WTC11 (cell line): ENCODE results near the gene SHANK1. TPM values are rescaled to one million over a fixed set of nuclear protein-coding genes. Genes with fewer than 3 reads are reported as not detected.

Experiments
- ATAC-seq: fragments of 200-7000 bp; cut with Tn5 transposase; 2 replicates; pipeline ENCODE4 v1.10.0; 2021; ENCODE audit warnings: mild to moderate bottlenecking, moderate library complexity
- CTCF ChIA-PET: fragments of 300-600 bp; sonication (Branson Sonifier 250); formaldehyde crosslinking; loops from one replicate; lab custom pipeline; 2021; ENCODE audit warnings: antibody characterized with exemption; lab: Charles Lee
- POLR2A ChIA-PET: fragments of 350-600 bp; sonication (Branson Sonifier 250); formaldehyde crosslinking; loops from one replicate; lab custom pipeline; 2021; ENCODE audit warnings: antibody characterized with exemption; lab: Charles Lee
- DNase-seq: peaks from one replicate; pipeline ENCODE4 v3.0.0; 2021; ENCODE audit warnings: low spot score
- H3K27ac Mint-ChIP-seq: 2 replicates; pipeline ENCODE4 v1.8.0; 2021; ENCODE audit warnings: mixed read lengths
- H3K27me3 Mint-ChIP-seq: 2 replicates; pipeline ENCODE4 v1.8.0; 2021; ENCODE audit warnings: low read depth, mild to moderate bottlenecking, moderate library complexity, mixed read lengths
- H3K36me3 Mint-ChIP-seq: 2 replicates; pipeline ENCODE4 v1.8.0; 2021; ENCODE audit warnings: mixed read lengths
- H3K4me1 Mint-ChIP-seq: 2 replicates; pipeline ENCODE4 v1.8.0; 2022; ENCODE audit warnings: mixed read lengths
- H3K4me3 Mint-ChIP-seq: 2 replicates; pipeline ENCODE4 v1.8.0; 2021; ENCODE audit warnings: mild to moderate bottlenecking, moderate library complexity, mixed read lengths
- H3K9me3 Mint-ChIP-seq: 2 replicates; pipeline ENCODE4 v1.8.0; 2021; ENCODE audit warnings: mixed read lengths
- ARID4B ChIP-seq: sonication (generic); formaldehyde crosslinking; IDR thresholded peaks from 2 replicates; pipeline ENCODE4 v1.8.0; 2023; ENCODE audit warnings: missing genetic modification reagents, mild to moderate bottlenecking, borderline replicate concordance
- ETV6 ChIP-seq: sonication (generic); formaldehyde crosslinking; IDR thresholded peaks from 2 replicates; pipeline ENCODE4 v1.8.1; 2022; ENCODE audit warnings: mild to moderate bottlenecking, missing genetic modification reagents
- IRF1 ChIP-seq: sonication (generic); formaldehyde crosslinking; IDR thresholded peaks from 2 replicates; pipeline ENCODE4 v1.8.0; 2023; ENCODE audit warnings: missing genetic modification reagents
- NFATC4 ChIP-seq: fragments of 250-450 bp; sonication (Bioruptor Pico); IDR thresholded peaks from 2 replicates; pipeline ENCODE4 v1.9.0; 2021; ENCODE audit warnings: mild to moderate bottlenecking
- OVOL2 ChIP-seq: fragments of 250-450 bp; sonication (Bioruptor Pico); IDR thresholded peaks from 2 replicates; pipeline ENCODE4 v1.9.0; 2021; ENCODE audit warnings: mild to moderate bottlenecking, borderline replicate concordance
- PREB ChIP-seq: sonication (generic); formaldehyde crosslinking; IDR thresholded peaks from 2 replicates; pipeline ENCODE4 v1.8.1; 2022; ENCODE audit warnings: mild to moderate bottlenecking, missing genetic modification reagents, moderate library complexity, borderline replicate concordance
- TEAD1 ChIP-seq: sonication (generic); formaldehyde crosslinking; IDR thresholded peaks from 2 replicates; pipeline ENCODE4 v1.8.0; 2022; ENCODE audit warnings: mild to moderate bottlenecking, missing genetic modification reagents
- TP53 ChIP-seq: sonication (generic); formaldehyde crosslinking; IDR thresholded peaks from 2 replicates; pipeline ENCODE4 v1.8.1; 2023; ENCODE audit warnings: mild to moderate bottlenecking, missing genetic modification reagents
- ZBTB43 ChIP-seq: sonication (generic); formaldehyde crosslinking; IDR thresholded peaks from 2 replicates; pipeline ENCODE4 v1.8.1; 2023; ENCODE audit warnings: mild to moderate bottlenecking, missing genetic modification reagents
- ZNF317 ChIP-seq: sonication (generic); formaldehyde crosslinking; IDR thresholded peaks from 2 replicates; pipeline ENCODE4 v1.8.1; 2023; ENCODE audit warnings: low read depth, mild to moderate bottlenecking, moderate library complexity, missing genetic modification reagents, borderline replicate concordance
- total RNA-seq: library from RNA; stranded (reverse); gene quantifications from 3 replicates; pipeline ENCODE4 v1.2.3, GENCODE V29; 2021
- TF ChIP-seq, protein P1 (sequence below): sonication (generic); formaldehyde crosslinking; IDR thresholded peaks from 2 replicates; pipeline ENCODE4 v1.8.1; 2022; ENCODE audit warnings: low read depth, missing genetic modification reagents, borderline replicate concordance
- TF ChIP-seq, protein P2 (sequence below): sonication (generic); formaldehyde crosslinking; IDR thresholded peaks from 2 replicates; pipeline ENCODE4 v1.8.1; 2022; ENCODE audit warnings: low read depth, mild to moderate bottlenecking, moderate library complexity, missing genetic modification reagents, borderline replicate concordance
- TF ChIP-seq, protein P3 (sequence below): sonication (generic); formaldehyde crosslinking; IDR thresholded peaks from 2 replicates; pipeline ENCODE4 v1.8.1; 2023; ENCODE audit warnings: mild to moderate bottlenecking, moderate library complexity, missing genetic modification reagents
- TF ChIP-seq, protein P4 (sequence below): sonication (generic); formaldehyde crosslinking; conservative IDR thresholded peaks from 2 replicates; pipeline ENCODE4 v1.8.1; 2022; ENCODE audit warnings: mild to moderate bottlenecking, missing genetic modification reagents
- TF ChIP-seq, protein P5 (sequence below): sonication (generic); formaldehyde crosslinking; IDR thresholded peaks from 2 replicates; pipeline ENCODE4 v1.8.0; 2022; ENCODE audit warnings: missing genetic modification reagents

SHANK1 gene
- total RNA-seq, 1 experiment from 2014 or later: 8.7 TPM

GRCh38 chr19:50725218-50725910 is 5.8 kb upstream of the SHANK1 start (continued):
- TF ChIP-seq IRF1 (CRISPR knock-in tag): 0 out of 2 replicates have a peak, but pooled peaks have one; percentile 56
- TF ChIP-seq, protein P1, sequence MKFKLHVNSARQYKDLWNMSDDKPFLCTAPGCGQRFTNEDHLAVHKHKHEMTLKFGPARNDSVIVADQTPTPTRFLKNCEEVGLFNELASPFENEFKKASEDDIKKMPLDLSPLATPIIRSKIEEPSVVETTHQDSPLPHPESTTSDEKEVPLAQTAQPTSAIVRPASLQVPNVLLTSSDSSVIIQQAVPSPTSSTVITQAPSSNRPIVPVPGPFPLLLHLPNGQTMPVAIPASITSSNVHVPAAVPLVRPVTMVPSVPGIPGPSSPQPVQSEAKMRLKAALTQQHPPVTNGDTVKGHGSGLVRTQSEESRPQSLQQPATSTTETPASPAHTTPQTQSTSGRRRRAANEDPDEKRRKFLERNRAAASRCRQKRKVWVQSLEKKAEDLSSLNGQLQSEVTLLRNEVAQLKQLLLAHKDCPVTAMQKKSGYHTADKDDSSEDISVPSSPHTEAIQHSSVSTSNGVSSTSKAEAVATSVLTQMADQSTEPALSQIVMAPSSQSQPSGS (CRISPR knock-in tag): 0 out of 2 replicates have a peak, but pooled peaks have one; percentile 19
- TF ChIP-seq TP53 (CRISPR knock-in tag): no peak
- TF ChIP-seq, protein P2, sequence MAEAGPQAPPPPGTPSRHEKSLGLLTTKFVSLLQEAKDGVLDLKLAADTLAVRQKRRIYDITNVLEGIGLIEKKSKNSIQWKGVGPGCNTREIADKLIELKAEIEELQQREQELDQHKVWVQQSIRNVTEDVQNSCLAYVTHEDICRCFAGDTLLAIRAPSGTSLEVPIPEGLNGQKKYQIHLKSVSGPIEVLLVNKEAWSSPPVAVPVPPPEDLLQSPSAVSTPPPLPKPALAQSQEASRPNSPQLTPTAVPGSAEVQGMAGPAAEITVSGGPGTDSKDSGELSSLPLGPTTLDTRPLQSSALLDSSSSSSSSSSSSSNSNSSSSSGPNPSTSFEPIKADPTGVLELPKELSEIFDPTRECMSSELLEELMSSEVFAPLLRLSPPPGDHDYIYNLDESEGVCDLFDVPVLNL: 0 out of 2 replicates have a peak, but pooled peaks have one; percentile 32
- peak; percentile 62; the same call in 1 of the 2 replicates for TF ChIP-seq ARID4B (CRISPR knock-in tag)
- peak; percentile 20; the same call in 1 of the 2 replicates for TF ChIP-seq ETV6 (CRISPR knock-in tag)
- no peak for TF ChIP-seq NFATC4
- TF ChIP-seq, protein P3, sequence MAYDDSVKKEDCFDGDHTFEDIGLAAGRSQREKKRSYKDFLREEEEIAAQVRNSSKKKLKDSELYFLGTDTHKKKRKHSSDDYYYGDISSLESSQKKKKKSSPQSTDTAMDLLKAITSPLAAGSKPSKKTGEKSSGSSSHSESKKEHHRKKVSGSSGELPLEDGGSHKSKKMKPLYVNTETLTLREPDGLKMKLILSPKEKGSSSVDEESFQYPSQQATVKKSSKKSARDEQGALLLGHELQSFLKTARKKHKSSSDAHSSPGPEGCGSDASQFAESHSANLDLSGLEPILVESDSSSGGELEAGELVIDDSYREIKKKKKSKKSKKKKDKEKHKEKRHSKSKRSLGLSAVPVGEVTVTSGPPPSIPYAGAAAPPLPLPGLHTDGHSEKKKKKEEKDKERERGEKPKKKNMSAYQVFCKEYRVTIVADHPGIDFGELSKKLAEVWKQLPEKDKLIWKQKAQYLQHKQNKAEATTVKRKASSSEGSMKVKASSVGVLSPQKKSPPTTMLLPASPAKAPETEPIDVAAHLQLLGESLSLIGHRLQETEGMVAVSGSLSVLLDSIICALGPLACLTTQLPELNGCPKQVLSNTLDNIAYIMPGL (CRISPR knock-in tag): peak; percentile 76; the same call in 1 of the 2 replicates
- TF ChIP-seq TEAD1 (CRISPR knock-in tag): 0 out of 2 replicates have a peak, but pooled peaks have one; percentile 38
- TF ChIP-seq, protein P4, sequence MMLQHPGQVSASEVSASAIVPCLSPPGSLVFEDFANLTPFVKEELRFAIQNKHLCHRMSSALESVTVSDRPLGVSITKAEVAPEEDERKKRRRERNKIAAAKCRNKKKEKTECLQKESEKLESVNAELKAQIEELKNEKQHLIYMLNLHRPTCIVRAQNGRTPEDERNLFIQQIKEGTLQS: 0 out of 2 replicates have a peak, but pooled peaks have one; percentile 21

DNA sequence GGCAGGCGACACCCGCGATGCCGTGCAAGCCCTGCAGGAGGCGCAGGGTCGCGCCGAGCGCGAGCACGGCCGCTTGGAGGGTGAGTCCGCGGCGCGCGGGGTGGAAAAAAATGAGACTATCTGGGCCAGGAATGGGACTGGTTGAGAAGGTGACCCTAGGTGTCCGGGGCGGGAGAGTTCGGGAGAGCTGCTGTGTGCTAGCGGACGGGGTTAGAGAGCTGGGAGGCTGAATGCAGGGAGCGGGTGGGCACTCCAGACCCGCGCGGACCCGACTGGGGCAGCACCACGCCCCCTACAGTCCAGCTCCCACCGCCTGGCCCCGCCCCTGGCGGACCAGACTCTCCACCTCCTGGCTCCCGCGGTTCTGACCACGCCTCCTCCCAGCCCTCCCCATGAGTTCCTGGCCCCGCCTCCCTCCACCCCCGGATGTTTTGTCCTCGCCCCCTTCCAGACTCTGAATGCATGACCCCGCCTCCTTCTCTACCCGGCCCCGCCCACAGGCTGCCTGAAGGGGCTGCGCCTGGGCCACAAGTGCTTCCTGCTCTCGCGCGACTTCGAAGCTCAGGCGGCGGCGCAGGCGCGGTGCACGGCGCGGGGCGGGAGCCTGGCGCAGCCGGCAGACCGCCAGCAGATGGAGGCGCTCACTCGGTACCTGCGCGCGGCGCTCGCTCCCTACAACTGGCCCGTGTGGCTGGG is 5.1 kb upstream of the SHANK1 start:
- peaks cover 43% of the 10 kb centered on the region for H3K27me3 Mint-ChIP-seq
- no peaks in the 10 kb centered on the region for H3K9me3 Mint-ChIP-seq
- ATAC-seq: peak; percentile 74
- CTCF ChIA-PET: interaction anchor here (0.6 to 6.7 kb wide), 69 partner anchors 8 to 980 kb away, joined by 3 to 195 read pairs (median 4); partner anchors contain the start of genes ACP4, C19orf81 and JOSD2
- peak overlapping the region; percentile 82 for H3K27ac Mint-ChIP-seq
- H3K36me3 Mint-ChIP-seq: no peaks in the 10 kb centered on the region
- H3K4me1 Mint-ChIP-seq: peaks cover 55% of the 10 kb centered on the region
- POLR2A ChIA-PET: interaction anchor here (0.6 to 1.6 kb wide), 8 partner anchors 49 to 177 kb away, joined by 3 to 7 read pairs (median 4); no protein-coding TSS in a partner anchor
- H3K4me3 Mint-ChIP-seq: peak overlapping the region; percentile 90
- DNase-seq: peak; percentile 100
- TF ChIP-seq PREB (CRISPR knock-in tag): no peak
- TF ChIP-seq, protein P5, sequence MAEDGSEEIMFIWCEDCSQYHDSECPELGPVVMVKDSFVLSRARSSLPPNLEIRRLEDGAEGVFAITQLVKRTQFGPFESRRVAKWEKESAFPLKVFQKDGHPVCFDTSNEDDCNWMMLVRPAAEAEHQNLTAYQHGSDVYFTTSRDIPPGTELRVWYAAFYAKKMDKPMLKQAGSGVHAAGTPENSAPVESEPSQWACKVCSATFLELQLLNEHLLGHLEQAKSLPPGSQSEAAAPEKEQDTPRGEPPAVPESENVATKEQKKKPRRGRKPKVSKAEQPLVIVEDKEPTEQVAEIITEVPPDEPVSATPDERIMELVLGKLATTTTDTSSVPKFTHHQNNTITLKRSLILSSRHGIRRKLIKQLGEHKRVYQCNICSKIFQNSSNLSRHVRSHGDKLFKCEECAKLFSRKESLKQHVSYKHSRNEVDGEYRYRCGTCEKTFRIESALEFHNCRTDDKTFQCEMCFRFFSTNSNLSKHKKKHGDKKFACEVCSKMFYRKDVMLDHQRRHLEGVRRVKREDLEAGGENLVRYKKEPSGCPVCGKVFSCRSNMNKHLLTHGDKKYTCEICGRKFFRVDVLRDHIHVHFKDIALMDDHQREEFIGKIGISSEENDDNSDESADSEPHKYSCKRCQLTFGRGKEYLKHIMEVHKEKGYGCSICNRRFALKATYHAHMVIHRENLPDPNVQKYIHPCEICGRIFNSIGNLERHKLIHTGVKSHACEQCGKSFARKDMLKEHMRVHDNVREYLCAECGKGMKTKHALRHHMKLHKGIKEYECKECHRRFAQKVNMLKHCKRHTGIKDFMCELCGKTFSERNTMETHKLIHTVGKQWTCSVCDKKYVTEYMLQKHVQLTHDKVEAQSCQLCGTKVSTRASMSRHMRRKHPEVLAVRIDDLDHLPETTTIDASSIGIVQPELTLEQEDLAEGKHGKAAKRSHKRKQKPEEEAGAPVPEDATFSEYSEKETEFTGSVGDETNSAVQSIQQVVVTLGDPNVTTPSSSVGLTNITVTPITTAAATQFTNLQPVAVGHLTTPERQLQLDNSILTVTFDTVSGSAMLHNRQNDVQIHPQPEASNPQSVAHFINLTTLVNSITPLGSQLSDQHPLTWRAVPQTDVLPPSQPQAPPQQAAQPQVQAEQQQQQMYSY (CRISPR knock-in tag): no peak
- TF ChIP-seq ETV6 (CRISPR knock-in tag): 0 out of 2 replicates have a peak, but pooled peaks have one; percentile 93
- no peak for TF ChIP-seq OVOL2 (CRISPR knock-in tag)
- no peak for TF ChIP-seq ZNF317 (CRISPR knock-in tag)
- peak; percentile 70; the same call in 1 of the 2 replicates for TF ChIP-seq ZBTB43 (CRISPR knock-in tag)
